ENCODE results near the gene TRAPPC3. TPM values are rescaled to one million over a fixed set of nuclear protein-coding genes. Genes with fewer than 3 reads are reported as not detected.
A peak's percentile ranks its signal among the peaks of the same experiment; 100 is the strongest.

The TRAPPC3 gene
- total and polyA plus RNA-seq, 9 of the 15 experiments (the other 6 are each of a cell fraction or from before 2014, with no cell fraction given) = 20.6 to 141 (median 112) TPM

DNA sequence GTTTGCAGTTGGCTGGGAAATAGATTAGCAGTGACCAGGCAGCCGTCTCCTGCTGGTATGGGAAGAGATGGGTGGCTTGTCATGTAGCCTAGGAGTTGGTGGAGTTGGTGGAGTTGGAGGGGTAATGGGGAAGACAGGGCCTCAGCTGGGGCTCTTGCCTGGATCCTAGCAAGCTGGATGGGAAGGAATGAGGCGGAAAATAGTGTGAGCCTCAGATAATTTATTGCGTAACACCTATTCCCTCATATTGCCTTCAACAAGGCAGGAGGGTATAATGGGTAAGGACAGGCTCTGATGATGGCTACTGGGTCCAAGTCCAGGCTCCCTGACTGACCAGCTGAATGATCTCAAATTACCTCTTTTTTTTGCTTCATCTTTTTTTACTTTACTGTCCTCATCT, 19.2 kb upstream of the TRAPPC3 start:
- H4K20me1 ChIP-seq (replicated peaks; ENCODE audit: control insufficient read depth, insufficient read depth, low read length) = no peaks in the 10 kb centered on the region; the same call in 1 of the 2 replicates
- POLR2A ChIA-PET = interaction anchor here (6.7 kb wide), 1 partner anchor 8 kb away, joined by 42 read pairs; no protein-coding TSS in a partner anchor
- CTCF ChIA-PET (ENCODE audit: low intra/inter-chr PET ratio) = no interaction called here
- H3K27me3 ChIP-seq (ENCODE audit: control insufficient read depth in 2 of 2, insufficient read depth in 2 of 2, low read length in 2 of 2) = no peaks in the 10 kb centered on the region
- peaks cover 62% of the 10 kb centered on the region; the same call in 2 of the 3 replicates for H3K36me3 ChIP-seq (ENCODE audit: control insufficient read depth, insufficient read depth, low read length)
- H3K9ac ChIP-seq (ENCODE audit: insufficient read depth in 1 of 2, low read depth in 2 of 2, low read length in 2 of 2) = no peak overlapping the region
- WGBS (ENCODE audit: insufficient coverage, low coverage, missing lambda C conversion rate) = 94% methylated on average over 3 of the region's 3 CpGs
- peak; percentile 72 for TF ChIP-seq CEBPG (CRISPR knock-in tag; IDR thresholded peaks at IDR 0.05)
- TF ChIP-seq CEBPG (tag; conservative IDR thresholded peaks at IDR 0.05 in 1 of 2, IDR thresholded peaks at IDR 0.05 in 1 of 2) = peak; percentile 79 to 97
- TF ChIP-seq ZNF311 (CRISPR knock-in tag; IDR thresholded peaks at IDR 0.05) = no peak
- TF ChIP-seq, protein P1, sequence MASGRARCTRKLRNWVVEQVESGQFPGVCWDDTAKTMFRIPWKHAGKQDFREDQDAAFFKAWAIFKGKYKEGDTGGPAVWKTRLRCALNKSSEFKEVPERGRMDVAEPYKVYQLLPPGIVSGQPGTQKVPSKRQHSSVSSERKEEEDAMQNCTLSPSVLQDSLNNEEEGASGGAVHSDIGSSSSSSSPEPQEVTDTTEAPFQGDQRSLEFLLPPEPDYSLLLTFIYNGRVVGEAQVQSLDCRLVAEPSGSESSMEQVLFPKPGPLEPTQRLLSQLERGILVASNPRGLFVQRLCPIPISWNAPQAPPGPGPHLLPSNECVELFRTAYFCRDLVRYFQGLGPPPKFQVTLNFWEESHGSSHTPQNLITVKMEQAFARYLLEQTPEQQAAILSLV (tag; IDR thresholded peaks at IDR 0.05) = peak; percentile 63; the same call in 1 of the 2 replicates
- TF ChIP-seq CEBPB (tag; IDR thresholded peaks at IDR 0.05) = peak; percentile 97
- no TSS peak for BruUV-seq (replicated peaks)
- no peak overlapping the region for H3K27ac ChIP-seq (ENCODE audit: extremely low read depth, low read depth, low read length)
- H3K9me1 ChIP-seq (ENCODE audit: control insufficient read depth, insufficient read depth, low read length) = peaks cover 6% of the 10 kb centered on the region
- intact Hi-C loops (cut with micrococcal nuclease) (no loop called here), in situ Hi-C loops (cut with MboI) (no loop called here)
- peaks cover 42% of the 10 kb centered on the region for H3K79me2 ChIP-seq (ENCODE audit: control insufficient read depth, insufficient read depth, low read length)
- no peak overlapping the region for H3K4me3 ChIP-seq
- H3K4me2 ChIP-seq (ENCODE audit: insufficient read depth, low read length) = no peak overlapping the region
- H3K4me1 ChIP-seq (replicated peaks in 1 of 2; ENCODE audit: control insufficient read depth in 2 of 2, insufficient read depth in 2 of 2, low read length in 2 of 2) = no peaks in the 10 kb centered on the region
- FAIRE-seq = no peak
- H3K9me3 ChIP-seq (replicated peaks; ENCODE audit: control insufficient read depth, insufficient read depth, low read depth, low read length) = no peaks in the 10 kb centered on the region
- no peak for DNase-seq (ENCODE audit: extremely low read depth in 1 of 4, low spot score in 3 of 4)
- ATAC-seq = no peak
- no peak overlapping the region for H2AFZ ChIP-seq (ENCODE audit: low read depth, low read length)

Measured in K562 (cell line).